ENCODE data around the gene ABI1. TPM values are rescaled to one million over a fixed set of nuclear protein-coding genes. Genes with fewer than 3 reads are reported as not detected.
A peak's percentile ranks its signal among the peaks of the same experiment; 100 is the strongest.

The ABI1 gene
- total RNA-seq, 1 experiment from 2014 or later, result 95.8 TPM

DNA sequence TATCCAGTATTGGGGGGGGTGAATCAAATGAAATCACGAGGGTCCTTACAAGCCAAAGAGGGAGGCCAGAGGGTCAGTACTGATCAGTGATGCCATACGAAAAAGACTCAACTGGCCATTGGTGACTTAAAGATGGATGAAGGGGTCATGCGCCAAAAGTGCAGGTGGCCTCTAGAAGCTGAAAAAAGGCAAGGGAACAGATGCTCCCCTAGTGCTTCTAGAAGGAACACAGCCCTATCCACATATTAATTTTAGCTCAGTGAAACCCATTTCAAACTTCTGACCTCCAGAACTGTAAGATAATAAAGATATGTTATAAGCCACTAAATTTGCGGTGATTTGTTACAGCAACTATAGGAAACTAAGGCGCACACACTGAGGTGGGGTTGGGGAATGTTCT is 62.5 kb downstream of the ABI1 start:
- peaks cover 25% of the 10 kb centered on the region for H3K4me1 Mint-ChIP-seq (ENCODE audit: low read depth, unreplicated experiment)
- BruUV-seq (replicated peaks), result no TSS peak
- CTCF ChIA-PET, result no interaction called here

DNA sequence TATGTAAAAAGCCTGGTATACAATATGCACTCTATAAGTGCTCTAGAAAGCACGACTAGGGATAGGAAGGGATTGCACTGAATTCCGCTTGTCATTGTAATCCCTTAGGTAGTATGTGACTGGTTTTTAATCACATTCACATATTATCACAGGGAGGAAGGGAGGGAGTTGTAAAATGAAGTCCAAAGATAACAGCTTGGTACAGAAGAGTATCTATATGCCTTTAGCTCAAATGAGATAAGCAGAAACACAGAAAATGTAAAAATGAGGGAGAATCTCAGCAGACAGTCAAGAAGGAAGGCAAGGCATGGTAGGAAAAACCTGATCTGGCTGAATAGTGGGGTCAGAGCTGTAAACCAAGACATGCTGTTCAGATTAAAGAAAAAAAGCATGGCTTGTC is 63.4 kb downstream of the ABI1 start:
- intact Hi-C loops (cut with micrococcal nuclease; ENCODE audit: unreplicated experiment), result no loop called here
- POLR2A ChIA-PET, result no interaction called here
- no TSS peak for BruUV-seq (replicated peaks)
- Histone ChIP-seq H3K9me3 (peaks cover 21% of the 10 kb centered on the region), H3K4me3 (ENCODE audit: low read depth, low read length) (no peak overlapping the region), H3K27me3 (replicated peaks; ENCODE audit: control insufficient read depth, insufficient read depth, low read length) (no peaks in the 10 kb centered on the region), H3K36me3 (ENCODE audit: control insufficient read depth, insufficient read depth, low read length) (no peaks in the 10 kb centered on the region), H3K4me1 (peaks cover 10% of the 10 kb centered on the region)
- no peak overlapping the region for H3K4me3 Mint-ChIP-seq (ENCODE audit: unreplicated experiment)
- H3K9me3 Mint-ChIP-seq (ENCODE audit: unreplicated experiment), result peaks cover 15% of the 10 kb centered on the region
- CTCF ChIA-PET, result no interaction called here
- no peaks in the 10 kb centered on the region for H3K27me3 Mint-ChIP-seq (ENCODE audit: insufficient read depth, unreplicated experiment)
- TF ChIP-seq, protein P1, sequence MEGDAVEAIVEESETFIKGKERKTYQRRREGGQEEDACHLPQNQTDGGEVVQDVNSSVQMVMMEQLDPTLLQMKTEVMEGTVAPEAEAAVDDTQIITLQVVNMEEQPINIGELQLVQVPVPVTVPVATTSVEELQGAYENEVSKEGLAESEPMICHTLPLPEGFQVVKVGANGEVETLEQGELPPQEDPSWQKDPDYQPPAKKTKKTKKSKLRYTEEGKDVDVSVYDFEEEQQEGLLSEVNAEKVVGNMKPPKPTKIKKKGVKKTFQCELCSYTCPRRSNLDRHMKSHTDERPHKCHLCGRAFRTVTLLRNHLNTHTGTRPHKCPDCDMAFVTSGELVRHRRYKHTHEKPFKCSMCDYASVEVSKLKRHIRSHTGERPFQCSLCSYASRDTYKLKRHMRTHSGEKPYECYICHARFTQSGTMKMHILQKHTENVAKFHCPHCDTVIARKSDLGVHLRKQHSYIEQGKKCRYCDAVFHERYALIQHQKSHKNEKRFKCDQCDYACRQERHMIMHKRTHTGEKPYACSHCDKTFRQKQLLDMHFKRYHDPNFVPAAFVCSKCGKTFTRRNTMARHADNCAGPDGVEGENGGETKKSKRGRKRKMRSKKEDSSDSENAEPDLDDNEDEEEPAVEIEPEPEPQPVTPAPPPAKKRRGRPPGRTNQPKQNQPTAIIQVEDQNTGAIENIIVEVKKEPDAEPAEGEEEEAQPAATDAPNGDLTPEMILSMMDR (IDR thresholded peaks at IDR 0.05; ENCODE audit: insufficient read depth in 1 of 2, low read depth in 1 of 2, low read length in 1 of 2, severe bottlenecking in 1 of 2, unreplicated experiment in 1 of 2), result no peak
- H3K4me1 Mint-ChIP-seq (ENCODE audit: low read depth, unreplicated experiment), result peaks cover 17% of the 10 kb centered on the region
- peak overlapping the region; percentile 10 for H3K27ac Mint-ChIP-seq (ENCODE audit: unreplicated experiment)
- peaks cover 17% of the 10 kb centered on the region for H3K36me3 Mint-ChIP-seq (ENCODE audit: insufficient read depth, unreplicated experiment)
- no peak for DNase-seq

More for the DNA sequence above, 62.5 kb downstream of the ABI1 start:
- Mint-ChIP-seq H3K9me3 (ENCODE audit: unreplicated experiment) (peaks cover 15% of the 10 kb centered on the region), H3K27ac (ENCODE audit: unreplicated experiment) (peak overlapping the region; percentile 10), H3K36me3 (ENCODE audit: insufficient read depth, unreplicated experiment) (peaks cover 17% of the 10 kb centered on the region), H3K4me3 (ENCODE audit: unreplicated experiment) (no peak overlapping the region), H3K27me3 (ENCODE audit: insufficient read depth, unreplicated experiment) (no peaks in the 10 kb centered on the region)
- Histone ChIP-seq H3K4me3 (ENCODE audit: low read depth, low read length) (no peak overlapping the region), H3K27me3 (replicated peaks; ENCODE audit: control insufficient read depth, insufficient read depth, low read length) (no peaks in the 10 kb centered on the region), H3K36me3 (ENCODE audit: control insufficient read depth, insufficient read depth, low read length) (no peaks in the 10 kb centered on the region), H3K4me1 (peaks cover 10% of the 10 kb centered on the region), H3K9me3 (peaks cover 21% of the 10 kb centered on the region)
- POLR2A ChIA-PET, result no interaction called here
- TF ChIP-seq, protein P1 (IDR thresholded peaks at IDR 0.05; ENCODE audit: insufficient read depth in 1 of 2, low read depth in 1 of 2, low read length in 1 of 2, severe bottlenecking in 1 of 2, unreplicated experiment in 1 of 2), result no peak
- intact Hi-C loops (cut with micrococcal nuclease; ENCODE audit: unreplicated experiment), result no loop called here
- no peak for DNase-seq

DNA sequence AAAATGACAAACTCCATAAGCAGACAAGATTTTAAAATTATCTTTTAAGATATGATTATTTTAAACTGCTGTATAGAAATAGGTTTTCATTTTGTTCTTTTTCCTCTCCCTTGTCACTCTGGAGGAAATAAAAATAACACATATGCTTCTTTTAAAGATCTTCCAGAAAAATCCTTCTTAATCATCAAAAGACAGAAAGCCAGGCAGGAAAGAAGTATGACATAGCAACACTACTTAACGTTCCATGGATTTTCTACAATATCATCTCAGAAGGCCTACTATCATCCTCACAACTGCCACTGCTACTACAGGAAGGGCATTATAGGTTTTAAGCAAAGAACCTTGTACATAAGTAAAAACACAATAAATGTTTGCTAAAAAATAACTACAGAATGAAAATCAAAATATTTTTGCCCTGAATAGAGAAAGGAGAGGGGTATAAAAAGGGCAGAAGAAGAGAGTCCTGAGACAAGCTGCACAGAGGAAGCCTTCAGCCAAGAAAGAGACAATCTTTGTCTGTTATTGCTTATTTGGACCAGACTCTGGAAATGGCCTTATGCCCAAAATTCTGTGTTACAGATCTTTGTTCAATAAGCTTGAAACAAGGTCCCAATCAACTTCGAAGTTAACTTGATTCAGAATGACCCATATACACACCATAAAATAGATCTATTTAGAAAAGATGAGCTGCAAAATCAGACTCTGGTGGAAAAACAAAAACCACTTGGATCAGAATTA is 67.8 kb downstream of the ABI1 start:
- Histone ChIP-seq H3K36me3 (ENCODE audit: control insufficient read depth, insufficient read depth, low read length) (no peaks in the 10 kb centered on the region), H3K9me3 (peaks cover 21% of the 10 kb centered on the region), H3K4me3 (ENCODE audit: low read depth, low read length) (no peak overlapping the region), H3K4me1 (peaks cover 10% of the 10 kb centered on the region), H3K27me3 (replicated peaks; ENCODE audit: control insufficient read depth, insufficient read depth, low read length) (no peaks in the 10 kb centered on the region)
- ChIA-PET CTCF (interaction anchor here (0.6 kb wide), 1 partner anchor 12 kb away, joined by 3 read pairs; no protein-coding TSS in a partner anchor), POLR2A (no interaction called here)
- Mint-ChIP-seq H3K36me3 (ENCODE audit: insufficient read depth, unreplicated experiment) (peaks cover 32% of the 10 kb centered on the region), H3K27ac (ENCODE audit: unreplicated experiment) (no peak overlapping the region), H3K4me3 (ENCODE audit: unreplicated experiment) (no peak overlapping the region), H3K9me3 (ENCODE audit: unreplicated experiment) (peaks cover 15% of the 10 kb centered on the region), H3K4me1 (ENCODE audit: low read depth, unreplicated experiment) (peaks cover 15% of the 10 kb centered on the region), H3K27me3 (ENCODE audit: insufficient read depth, unreplicated experiment) (no peaks in the 10 kb centered on the region)
- no TSS peak for BruUV-seq (replicated peaks)
- intact Hi-C loops (cut with micrococcal nuclease; ENCODE audit: unreplicated experiment), result no loop called here
- DNase-seq, result no peak
- TF ChIP-seq, protein P1 (IDR thresholded peaks at IDR 0.05; ENCODE audit: insufficient read depth in 1 of 2, low read depth in 1 of 2, low read length in 1 of 2, severe bottlenecking in 1 of 2, unreplicated experiment in 1 of 2), result no peak

All from Caco-2 (cell line).